HepG2 (cell line): ENCODE results near the gene COLGALT1. TPM values are rescaled to one million over a fixed set of nuclear protein-coding genes. Genes with fewer than 3 reads are reported as not detected.

Source experiments
- CHCHD3 ChIP-seq: sonication (generic); formaldehyde crosslinking; IDR thresholded peaks from 2 replicates; pipeline ENCODE4 v1.8.0; 2022; ENCODE audit warnings: mild to moderate bottlenecking, missing genetic modification reagents, moderate library complexity
- MBD4 ChIP-seq: IDR thresholded peaks from 2 replicates; pipeline ENCODE4 v1.6.1; 2012; ENCODE audit warnings: low read length, inconsistent platforms, borderline replicate concordance
- MED1 ChIP-seq: sonication (generic); formaldehyde crosslinking; IDR thresholded peaks from 2 replicates; pipeline ENCODE4 v1.4.0; 2020; ENCODE audit warnings: missing genetic modification reagents
- MLLT10 ChIP-seq: sonication (generic); formaldehyde crosslinking; IDR thresholded peaks from 2 replicates; pipeline ENCODE4 v1.4.0; 2020; ENCODE audit warnings: missing genetic modification reagents
- NAIF1 ChIP-seq: sonication (generic); formaldehyde crosslinking; IDR thresholded peaks from 2 replicates; pipeline ENCODE4 v1.5.0; 2020; ENCODE audit warnings: mild to moderate bottlenecking, missing genetic modification reagents, borderline replicate concordance
- NR1H2 ChIP-seq: sonication (generic); formaldehyde crosslinking; IDR thresholded peaks from 2 replicates; pipeline ENCODE4 v1.8.1; 2022; ENCODE audit warnings: low read depth, missing genetic modification reagents, borderline replicate concordance
- NR2F6 ChIP-seq, 2 experiments: IDR thresholded peaks; 2 replicates each; pipeline ENCODE4 v1.6.1; 2016; ENCODE audit warnings: antibody characterized with exemption in 1 of 2, mild to moderate bottlenecking in 1 of 2
- TCF7 ChIP-seq: sonication (generic); IDR thresholded peaks from 2 replicates; pipeline ENCODE4 v1.6.1; 2016; ENCODE audit warnings: antibody characterized with exemption, low read depth
- ZBTB10 ChIP-seq: sonication (generic); formaldehyde crosslinking; IDR thresholded peaks from 2 replicates; pipeline ENCODE4 v1.4.0; 2020; ENCODE audit warnings: missing genetic modification reagents, borderline replicate concordance
- ZBTB25 ChIP-seq: IDR thresholded peaks from 2 replicates; pipeline ENCODE4 v1.6.1; 2018; ENCODE audit warnings: missing genetic modification reagents
- ZBTB34 ChIP-seq: sonication (generic); formaldehyde crosslinking; IDR thresholded peaks from 2 replicates; pipeline ENCODE4 v1.8.0; 2022; ENCODE audit warnings: mild to moderate bottlenecking, missing genetic modification reagents
- ZNF160 ChIP-seq: sonication (generic); formaldehyde crosslinking; IDR thresholded peaks from 2 replicates; pipeline ENCODE4 v1.8.0; 2022; ENCODE audit warnings: mild to moderate bottlenecking, inconsistent platforms, missing genetic modification reagents
- ZNF18 ChIP-seq: sonication (generic); formaldehyde crosslinking; IDR thresholded peaks from 2 replicates; pipeline ENCODE4 v1.8.0; 2022; ENCODE audit warnings: mild to moderate bottlenecking, missing genetic modification reagents; ENCODE audit not compliant: insufficient replicate concordance
- ZNF205 ChIP-seq: IDR thresholded peaks from 2 replicates; pipeline ENCODE4 v1.6.1; 2018; ENCODE audit warnings: missing biosample characterization, missing genetic modification reagents
- ZNF383 ChIP-seq: sonication (generic); formaldehyde crosslinking; IDR thresholded peaks from 2 replicates; pipeline ENCODE4 v1.4.0; 2020; ENCODE audit warnings: missing genetic modification reagents, mild to moderate bottlenecking, borderline replicate concordance
- ZUFSP ChIP-seq: sonication (generic); formaldehyde crosslinking; IDR thresholded peaks from 2 replicates; pipeline ENCODE4 v1.9.0; 2021; ENCODE audit warnings: missing genetic modification reagents, mild to moderate bottlenecking, borderline replicate concordance
- polyA plus RNA-seq, 8 experiments: library from polyadenylated mRNA; depleted of rRNA in 3 of 8; stranded (reverse) in 7 of 8; unstranded in 1 of 8; fragments of >200 nt; fragmentation: Illumina TruSeq in 4 of 8; extraction: Trizol in 4 of 8; gene quantifications; 2 replicates each; pipeline versions ENCODE4 v1.2.1 to v1.2.3, GENCODE V29; 2011 to 2016; ENCODE audit warnings: low read depth in 4 of 8, missing spikeins in 1 of 8, mixed read lengths in 1 of 8; ENCODE audit not compliant: insufficient read depth in 1 of 8
- total RNA-seq, 5 experiments: library from RNA; depleted of rRNA; stranded (reverse); fragments of >200 nt; fragmentation: Illumina TruSeq; extraction: Trizol; gene quantifications; 2 replicates each; pipeline ENCODE4 v1.2.3, GENCODE V29; 2016; ENCODE audit warnings: low read depth in 1 of 5
- TF ChIP-seq, protein P1 (sequence below): sonication (generic); formaldehyde crosslinking; IDR thresholded peaks from 2 replicates; pipeline ENCODE4 v1.9.0; 2022; ENCODE audit warnings: low read depth, missing genetic modification reagents

The COLGALT1 gene
- total and polyA plus RNA-seq, 2 of the 13 experiments (the other 11 are each of a cell fraction or from before 2014, with no cell fraction given): 58.0 to 211 TPM

- TF ChIP-seq ZNF383 (no peak), TCF7 (no peak), MED1 (CRISPR knock-in tag) (0 out of 2 replicates have a peak, but pooled peaks have one; percentile 33), ZBTB34 (CRISPR knock-in tag) (no peak), NAIF1 (CRISPR knock-in tag) (no peak), ZNF205 (CRISPR knock-in tag) (no peak), CHCHD3 (CRISPR knock-in tag) (no peak), ZBTB10 (CRISPR knock-in tag) (0 out of 2 replicates have a peak, but pooled peaks have one; percentile 42), NR1H2 (CRISPR knock-in tag) (no peak), MBD4 (no peak), MLLT10 (CRISPR knock-in tag) (no peak), NR2F6 (IDR thresholded peaks at IDR 0.05) (no peak), NR2F6 (CRISPR knock-in tag; IDR thresholded peaks at IDR 0.05) (no peak), ZUFSP (CRISPR knock-in tag) (no peak), ZNF18 (CRISPR knock-in tag) (no peak), ZNF160 (CRISPR knock-in tag) (peak; percentile 36; the same call in 1 of the 2 replicates), ZBTB25 (no peak)
- TF ChIP-seq, protein P1, sequence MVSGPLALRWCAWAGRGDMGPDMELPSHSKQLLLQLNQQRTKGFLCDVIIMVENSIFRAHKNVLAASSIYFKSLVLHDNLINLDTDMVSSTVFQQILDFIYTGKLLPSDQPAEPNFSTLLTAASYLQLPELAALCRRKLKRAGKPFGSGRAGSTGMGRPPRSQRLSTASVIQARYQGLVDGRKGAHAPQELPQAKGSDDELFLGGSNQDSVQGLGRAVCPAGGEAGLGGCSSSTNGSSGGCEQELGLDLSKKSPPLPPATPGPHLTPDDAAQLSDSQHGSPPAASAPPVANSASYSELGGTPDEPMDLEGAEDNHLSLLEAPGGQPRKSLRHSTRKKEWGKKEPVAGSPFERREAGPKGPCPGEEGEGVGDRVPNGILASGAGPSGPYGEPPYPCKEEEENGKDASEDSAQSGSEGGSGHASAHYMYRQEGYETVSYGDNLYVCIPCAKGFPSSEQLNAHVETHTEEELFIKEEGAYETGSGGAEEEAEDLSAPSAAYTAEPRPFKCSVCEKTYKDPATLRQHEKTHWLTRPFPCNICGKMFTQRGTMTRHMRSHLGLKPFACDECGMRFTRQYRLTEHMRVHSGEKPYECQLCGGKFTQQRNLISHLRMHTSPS (CRISPR knock-in tag): no peak
Measured at GRCh38 chr19:17555929-17556813, 722 bp downstream of the COLGALT1 start (continued).
